Fibroblast of peridontal ligament (primary cell): ENCODE measurements around the gene CRB2.
A peak's percentile ranks its signal among the peaks of the same experiment; 100 is the strongest.

Source experiments
- DNase-seq: peaks from one replicate; pipeline ENCODE4 v3.0.0-alpha.2; 2010; ENCODE audit errors: extremely low read depth

CRB2 gene

GRCh38 chr9:123355761-123356431 is at the start of gene CRB2:
Gene CRB2, plus strand, starts transcription at chr9:123356197. Its CDS starts 64 bp downstream, at chr9:123356261.
- DNase-seq = no peak

- no peak for DNase-seq
Measured at GRCh38 chr9:123309611-123310010, 46.4 kb upstream of the CRB2 start.

- no peak for DNase-seq
Measured at GRCh38 chr9:123310551-123311249, 45.3 kb upstream of the CRB2 start.

- no peak for DNase-seq
Measured at GRCh38 chr9:123311250-123311752, 44.7 kb upstream of the CRB2 start.

GRCh38 chr9:123312306-123312877 is 43.6 kb upstream of the CRB2 start:
- no peak for DNase-seq

- no peak for DNase-seq
Measured at GRCh38 chr9:123314617-123315016, 41.4 kb upstream of the CRB2 start.

- no peak for DNase-seq
Measured at GRCh38 chr9:123315635-123316034, 40.4 kb upstream of the CRB2 start.

GRCh38 chr9:123316053-123316718 is 39.8 kb upstream of the CRB2 start:
- no peak for DNase-seq

GRCh38 chr9:123318202-123318601 is 37.8 kb upstream of the CRB2 start:
- DNase-seq = no peak

- DNase-seq = peak; percentile 13
Measured at GRCh38 chr9:123318961-123319421, 37.0 kb upstream of the CRB2 start.

- no peak for DNase-seq
Measured at GRCh38 chr9:123319541-123320339, 36.3 kb upstream of the CRB2 start.

GRCh38 chr9:123320814-123321213 is 35.2 kb upstream of the CRB2 start:
- DNase-seq = no peak

GRCh38 chr9:123321616-123322272 is 34.3 kb upstream of the CRB2 start:
- DNase-seq = no peak

- DNase-seq = no peak
Measured at GRCh38 chr9:123322273-123323195, 33.5 kb upstream of the CRB2 start.

- DNase-seq = no peak
Measured at GRCh38 chr9:123323196-123324013, 32.6 kb upstream of the CRB2 start.

GRCh38 chr9:123324767-123325183 is 31.2 kb upstream of the CRB2 start:
- no peak for DNase-seq

GRCh38 chr9:123326187-123326586 is 29.8 kb upstream of the CRB2 start:
- no peak for DNase-seq

- no peak for DNase-seq
Measured at GRCh38 chr9:123326662-123327093, 29.3 kb upstream of the CRB2 start.

- DNase-seq = no peak
Measured at GRCh38 chr9:123327697-123328100, 28.3 kb upstream of the CRB2 start.
